NAMALWA (cell line): ENCODE results near the gene ATP6V0E2.
A peak's percentile ranks its signal among the peaks of the same experiment; 100 is the strongest.

ENCODE experiments used
- DNase-seq: peaks from one replicate; pipeline ENCODE4 v3.0.0-alpha.2; 2015; ENCODE audit warnings: low spot score

The ATP6V0E2 gene

GRCh38 chr7:149864023-149864422, 9.7 kb upstream of the ATP6V0E2 start:
- no peak for DNase-seq

DNA sequence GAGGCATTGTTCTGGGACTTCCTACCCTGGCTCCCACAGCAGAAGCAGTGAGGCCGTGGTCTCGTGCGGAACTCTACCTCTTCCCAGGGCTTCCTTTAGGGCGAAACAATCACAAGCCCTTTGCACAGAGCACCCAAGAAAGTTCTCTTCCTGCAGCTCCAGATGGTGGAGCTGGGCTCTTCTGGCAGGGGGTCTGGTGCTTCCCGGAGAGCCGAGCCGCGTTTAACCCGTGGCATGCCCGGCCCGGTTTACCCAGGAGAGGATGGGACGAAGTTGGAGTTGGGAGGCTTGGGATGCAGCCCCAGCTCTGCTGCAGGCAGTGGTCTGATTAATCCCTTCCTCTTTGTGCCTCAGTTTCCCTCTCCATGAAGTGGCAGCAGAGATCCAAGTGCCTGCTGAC, 9.0 kb upstream of the ATP6V0E2 start:
- no peak for DNase-seq

- no peak for DNase-seq
Measured at GRCh38 chr7:149865437-149865836, 8.3 kb upstream of the ATP6V0E2 start.

GRCh38 chr7:149866139-149866778, 7.5 kb upstream of the ATP6V0E2 start:
- DNase-seq, result no peak

DNA sequence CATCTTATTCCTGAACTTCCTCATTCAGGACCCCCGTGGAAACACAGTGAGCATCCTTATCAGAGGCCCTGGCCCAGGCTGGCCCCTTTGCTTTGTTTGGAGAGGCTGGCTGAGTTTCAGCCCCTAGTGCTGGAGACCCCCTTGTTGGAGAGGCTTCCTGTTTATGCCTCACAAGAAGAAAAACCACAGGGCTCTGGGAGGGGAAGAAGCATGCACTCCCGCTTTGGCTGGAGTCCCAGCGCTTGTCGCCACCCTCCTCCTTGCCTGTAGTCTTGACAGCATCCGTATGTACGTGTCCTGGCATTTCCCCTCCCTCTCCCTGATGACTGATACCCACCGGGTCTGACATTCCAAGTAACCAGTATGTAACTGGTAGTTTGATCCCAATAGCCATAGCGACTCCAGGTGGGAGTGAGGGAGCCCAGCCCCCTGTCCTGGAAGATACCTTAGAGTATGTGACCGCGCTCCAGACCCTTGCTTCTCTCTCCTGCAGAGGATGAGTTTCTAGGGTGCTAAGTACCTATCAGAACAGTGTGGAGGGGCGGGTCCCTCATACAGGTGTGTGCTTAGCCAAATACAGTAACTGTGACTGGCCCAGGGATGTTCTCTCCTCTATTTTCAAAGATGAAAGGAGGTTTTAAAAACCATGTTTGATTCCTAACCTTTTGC, 6.9 kb upstream of the ATP6V0E2 start:
- no peak for DNase-seq

- no peak for DNase-seq
Measured at GRCh38 chr7:149867762-149868622, 5.8 kb upstream of the ATP6V0E2 start.

DNA sequence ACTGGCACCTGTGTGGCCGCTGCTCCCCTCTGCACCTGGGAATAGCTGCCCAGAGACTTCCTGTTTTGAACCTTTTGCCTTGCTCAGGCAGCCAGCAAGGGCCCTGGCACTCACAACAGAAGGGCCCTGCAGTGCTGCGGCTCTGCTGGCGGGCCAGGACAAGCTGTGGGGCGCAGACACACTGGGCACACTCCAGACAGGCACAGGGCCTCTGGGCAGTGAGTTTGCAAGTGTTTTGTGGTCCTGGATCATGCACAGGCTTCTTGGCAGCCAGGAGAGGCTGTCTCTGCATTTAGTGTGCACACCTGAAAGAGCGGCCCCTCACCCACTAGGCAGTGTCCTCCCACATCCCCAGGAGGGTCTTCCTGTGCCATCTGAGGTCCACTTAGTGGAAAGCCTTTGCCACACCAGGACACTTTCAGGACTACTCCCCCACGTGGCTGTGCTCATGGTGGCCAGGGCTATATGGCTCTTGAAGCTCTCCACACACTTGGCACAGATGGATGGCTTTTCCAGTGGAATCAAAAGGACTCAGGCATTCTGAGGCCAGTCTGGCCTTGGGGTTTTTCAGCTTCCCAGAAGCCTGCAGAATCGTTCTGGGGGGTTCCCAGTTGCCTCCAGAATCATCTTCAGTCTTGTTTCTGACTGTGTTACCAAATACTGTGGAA, 5.0 kb upstream of the ATP6V0E2 start:
- DNase-seq, result peak; percentile 45

GRCh38 chr7:149869291-149869650, 4.5 kb upstream of the ATP6V0E2 start:
- DNase-seq, result no peak

DNA sequence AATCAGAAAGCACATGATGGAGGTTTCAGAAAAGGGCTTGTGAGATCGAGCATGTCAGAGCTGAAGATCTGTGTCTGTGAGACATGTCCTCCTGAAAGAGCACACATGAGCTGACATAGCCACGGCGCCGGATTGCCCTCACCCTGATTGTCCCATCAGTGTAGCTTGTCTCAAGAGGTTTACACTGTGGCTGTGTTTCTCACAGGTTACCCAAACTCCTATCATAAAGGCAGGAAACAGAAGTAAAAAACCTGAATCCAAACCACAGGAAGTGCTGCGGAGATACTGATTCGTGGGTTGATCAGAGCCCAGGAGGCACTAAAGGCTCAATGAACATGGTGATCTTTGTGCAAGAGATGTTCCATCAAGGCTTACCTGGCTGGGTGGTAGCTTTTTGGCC, 3.9 kb upstream of the ATP6V0E2 start:
- DNase-seq, result no peak

DNA sequence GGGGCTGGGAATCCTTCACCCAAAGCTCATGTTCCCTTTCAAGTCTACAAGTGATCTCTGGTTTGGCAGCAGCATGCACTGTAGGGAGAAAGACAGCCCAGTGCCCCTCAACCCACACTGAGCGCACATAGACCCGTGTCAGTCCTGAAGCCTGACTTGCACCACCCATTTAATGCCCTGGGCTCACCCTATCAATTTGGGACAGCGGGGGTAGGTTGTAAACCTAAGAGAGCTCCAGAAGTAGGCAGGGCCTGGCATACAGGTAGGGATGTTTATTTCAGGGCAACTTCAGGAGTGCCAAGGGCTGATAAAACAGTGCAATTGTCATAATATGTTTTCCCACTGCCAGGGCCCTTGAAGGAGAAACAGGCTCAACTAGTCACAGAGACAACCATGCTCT, 3.5 kb upstream of the ATP6V0E2 start:
- DNase-seq, result no peak

- no peak for DNase-seq
Measured at GRCh38 chr7:149870701-149871483, 2.9 kb upstream of the ATP6V0E2 start.

DNA sequence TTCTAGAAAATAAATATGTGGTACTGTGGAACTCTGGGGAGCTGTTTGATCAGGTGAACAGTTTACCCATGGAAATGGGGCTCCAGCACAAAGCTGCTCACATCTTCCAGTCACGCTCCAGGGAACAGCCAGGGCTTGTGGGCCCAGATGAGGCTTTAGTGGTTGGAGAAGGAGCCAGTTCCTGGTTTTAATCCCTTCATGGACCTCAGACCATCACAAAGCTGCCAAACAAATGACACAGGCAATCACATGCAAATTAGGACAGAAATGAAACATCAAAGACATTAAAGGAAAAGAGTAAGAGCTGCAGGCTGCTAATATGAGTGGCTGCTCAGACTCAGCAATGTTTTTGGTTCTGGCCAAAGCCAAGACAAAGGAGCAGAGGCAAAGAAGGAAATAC, 2.2 kb upstream of the ATP6V0E2 start:
- DNase-seq, result peak; percentile 55

DNA sequence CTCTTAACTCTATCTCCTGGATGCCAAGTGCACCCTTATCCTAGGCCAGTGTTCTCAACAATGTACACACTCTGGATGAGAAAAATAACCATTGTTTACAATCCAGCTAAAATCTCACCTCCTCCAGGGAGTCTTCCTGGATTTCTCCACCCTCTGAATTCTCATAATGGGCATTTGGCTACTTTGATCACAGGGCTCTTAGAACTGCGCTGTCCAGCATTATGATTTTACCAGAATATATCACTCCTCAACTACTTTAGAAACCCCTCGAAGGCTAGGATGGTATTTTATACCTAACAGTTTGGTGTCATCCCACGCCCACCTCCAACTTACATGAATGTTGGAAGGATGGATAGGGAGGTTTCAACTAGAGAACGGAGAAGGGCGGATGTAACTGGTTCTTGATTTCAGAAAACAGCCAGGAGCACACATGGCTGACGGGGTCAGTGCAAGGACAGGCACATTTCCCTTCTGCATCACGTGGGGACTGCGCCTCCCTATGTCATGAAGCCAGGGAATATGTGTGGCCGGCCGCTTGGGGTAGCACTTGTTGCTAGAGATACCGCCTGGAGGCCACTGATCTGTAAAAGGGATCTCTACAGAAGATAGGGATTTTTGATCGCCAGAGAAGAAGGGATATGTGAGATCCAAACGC, 1.2 kb upstream of the ATP6V0E2 start:
- no peak for DNase-seq

- no peak for DNase-seq
Measured at GRCh38 chr7:149873970-149874643, 338 bp downstream of the ATP6V0E2 start.

- DNase-seq, result no peak
Measured at GRCh38 chr7:149874644-149875028, 867 bp downstream of the ATP6V0E2 start.

DNA sequence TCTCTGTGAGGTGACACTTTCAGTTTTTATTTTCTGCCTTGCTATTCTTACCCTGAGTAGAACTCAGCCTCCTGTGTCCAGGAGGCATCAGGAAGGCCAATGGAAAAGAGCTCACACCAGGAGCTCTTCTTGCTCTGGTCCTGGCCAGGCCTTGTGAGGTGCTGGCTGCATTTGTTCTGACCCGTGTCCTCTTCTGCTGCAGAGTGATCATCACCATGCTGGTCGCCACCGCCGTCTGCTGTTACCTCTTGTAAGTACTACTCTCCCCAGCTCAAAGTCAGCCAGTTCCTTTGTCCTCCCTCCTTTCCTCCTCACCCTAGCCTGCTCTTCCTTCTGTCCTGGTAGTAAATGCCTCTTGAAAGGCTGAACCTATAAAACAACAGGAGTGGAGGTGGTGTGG, 1.6 kb downstream of the ATP6V0E2 start:
- DNase-seq, result no peak

- DNase-seq, result no peak
Measured at GRCh38 chr7:149877890-149878522, 4.2 kb downstream of the ATP6V0E2 start.

DNA sequence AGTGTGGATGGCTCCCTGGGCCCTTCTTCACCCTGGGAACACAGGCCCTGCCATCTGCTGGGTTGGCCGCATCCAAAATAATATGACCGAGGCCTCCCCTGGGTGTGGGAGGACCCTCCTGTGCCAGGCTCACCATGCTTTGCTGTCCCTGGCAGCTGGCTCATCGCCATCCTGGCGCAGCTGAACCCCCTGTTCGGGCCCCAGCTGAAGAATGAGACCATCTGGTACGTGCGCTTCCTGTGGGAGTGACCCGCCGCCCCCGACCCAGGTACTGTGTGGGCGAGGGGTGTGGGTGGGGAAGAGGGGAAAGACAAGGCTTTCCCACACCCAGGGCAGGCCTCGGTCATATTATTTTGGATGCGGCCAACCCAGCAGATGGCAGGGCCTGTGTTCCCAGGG, 4.8 kb downstream of the ATP6V0E2 start:
- DNase-seq, result no peak

GRCh38 chr7:149879271-149879743, 5.5 kb downstream of the ATP6V0E2 start:
- DNase-seq, result no peak
